ENCODE measurements around the gene SF3B5. TPM values are rescaled to one million over a fixed set of nuclear protein-coding genes. Genes with fewer than 3 reads are reported as not detected.

Gene SF3B5
- total and polyA plus RNA-seq, 9 of the 15 experiments (the other 6 are each of a cell fraction or from before 2014, with no cell fraction given) = 238 to 1,211 (median 407) TPM

DNA sequence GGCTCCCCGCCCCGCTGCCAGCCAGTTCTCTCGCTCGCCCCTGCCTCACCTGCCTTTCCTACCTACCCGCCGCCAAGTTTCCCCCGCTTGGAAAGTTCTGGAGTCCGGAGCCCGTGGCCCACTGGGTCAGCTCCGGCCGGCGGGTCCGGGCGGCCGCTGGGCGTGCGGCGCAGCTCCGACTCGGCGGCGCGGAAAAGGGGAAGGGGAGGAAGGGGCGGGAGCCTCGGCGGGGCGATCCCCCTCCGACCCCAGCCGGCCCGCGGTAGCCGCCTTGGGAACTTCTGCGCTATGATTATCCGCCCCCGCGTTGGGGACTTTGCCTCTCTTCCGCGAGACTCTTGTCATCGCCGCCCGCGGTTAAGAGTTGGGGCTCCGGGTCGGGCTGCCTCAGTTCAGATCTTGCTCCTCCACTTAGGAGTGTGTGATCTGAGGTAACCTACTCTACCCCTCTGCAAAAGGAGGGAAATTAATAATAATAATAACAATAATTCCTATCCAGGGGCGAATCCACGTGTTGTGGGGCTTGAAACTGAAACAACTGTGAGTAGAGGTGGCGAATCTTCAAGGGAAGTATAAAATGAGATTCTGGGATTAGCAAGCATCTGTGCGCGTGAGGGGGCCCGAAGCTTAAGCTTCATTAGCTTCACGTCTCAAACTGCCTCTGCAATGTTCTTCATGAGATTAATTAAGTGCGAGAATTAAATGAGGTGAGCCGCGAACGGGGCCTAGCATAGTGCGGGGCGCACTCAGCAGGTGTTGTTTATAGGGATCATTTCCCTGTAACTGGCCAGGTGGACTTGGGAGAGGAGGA, 30.8 kb downstream of the SF3B5 start (continued):
- TF ChIP-seq, protein P1, sequence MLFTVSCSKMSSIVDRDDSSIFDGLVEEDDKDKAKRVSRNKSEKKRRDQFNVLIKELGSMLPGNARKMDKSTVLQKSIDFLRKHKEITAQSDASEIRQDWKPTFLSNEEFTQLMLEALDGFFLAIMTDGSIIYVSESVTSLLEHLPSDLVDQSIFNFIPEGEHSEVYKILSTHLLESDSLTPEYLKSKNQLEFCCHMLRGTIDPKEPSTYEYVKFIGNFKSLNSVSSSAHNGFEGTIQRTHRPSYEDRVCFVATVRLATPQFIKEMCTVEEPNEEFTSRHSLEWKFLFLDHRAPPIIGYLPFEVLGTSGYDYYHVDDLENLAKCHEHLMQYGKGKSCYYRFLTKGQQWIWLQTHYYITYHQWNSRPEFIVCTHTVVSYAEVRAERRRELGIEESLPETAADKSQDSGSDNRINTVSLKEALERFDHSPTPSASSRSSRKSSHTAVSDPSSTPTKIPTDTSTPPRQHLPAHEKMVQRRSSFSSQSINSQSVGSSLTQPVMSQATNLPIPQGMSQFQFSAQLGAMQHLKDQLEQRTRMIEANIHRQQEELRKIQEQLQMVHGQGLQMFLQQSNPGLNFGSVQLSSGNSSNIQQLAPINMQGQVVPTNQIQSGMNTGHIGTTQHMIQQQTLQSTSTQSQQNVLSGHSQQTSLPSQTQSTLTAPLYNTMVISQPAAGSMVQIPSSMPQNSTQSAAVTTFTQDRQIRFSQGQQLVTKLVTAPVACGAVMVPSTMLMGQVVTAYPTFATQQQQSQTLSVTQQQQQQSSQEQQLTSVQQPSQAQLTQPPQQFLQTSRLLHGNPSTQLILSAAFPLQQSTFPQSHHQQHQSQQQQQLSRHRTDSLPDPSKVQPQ (CRISPR knock-in tag; IDR thresholded peaks at IDR 0.05; ENCODE audit: borderline replicate concordance) = no peak
- TF ChIP-seq ZNF263 (CRISPR knock-in tag; IDR thresholded peaks at IDR 0.05; ENCODE audit: borderline replicate concordance) (no peak), ZNF707 (CRISPR knock-in tag; conservative IDR thresholded peaks at IDR 0.05) (no peak), MECOM (CRISPR knock-in tag; IDR thresholded peaks at IDR 0.05) (no peak), SNIP1 (IDR thresholded peaks at IDR 0.05; ENCODE audit: low read depth) (no peak), NFYB (IDR thresholded peaks at IDR 0.05; ENCODE audit: extremely low read depth, insufficient read length) (no peak), ZNF311 (CRISPR knock-in tag; IDR thresholded peaks at IDR 0.05) (no peak), TAL1 (IDR thresholded peaks at IDR 0.05) (no peak), ZNF583 (CRISPR knock-in tag; IDR thresholded peaks at IDR 0.05) (no peak), YBX1 (IDR thresholded peaks at IDR 0.05) (no peak), ERF (CRISPR knock-in tag; IDR thresholded peaks at IDR 0.05) (peak; percentile 57; the same call in 1 of the 2 replicates), ZC3H8 (IDR thresholded peaks at IDR 0.05) (no peak), RBM14 (IDR thresholded peaks at IDR 0.05; ENCODE audit: borderline replicate concordance, insufficient read depth, low read depth, low read length) (0 out of 2 replicates have a peak, but pooled peaks have one; percentile 31), POLR2A (conservative IDR thresholded peaks at IDR 0.05) (no peak)
- TF ChIP-seq, protein P2, sequence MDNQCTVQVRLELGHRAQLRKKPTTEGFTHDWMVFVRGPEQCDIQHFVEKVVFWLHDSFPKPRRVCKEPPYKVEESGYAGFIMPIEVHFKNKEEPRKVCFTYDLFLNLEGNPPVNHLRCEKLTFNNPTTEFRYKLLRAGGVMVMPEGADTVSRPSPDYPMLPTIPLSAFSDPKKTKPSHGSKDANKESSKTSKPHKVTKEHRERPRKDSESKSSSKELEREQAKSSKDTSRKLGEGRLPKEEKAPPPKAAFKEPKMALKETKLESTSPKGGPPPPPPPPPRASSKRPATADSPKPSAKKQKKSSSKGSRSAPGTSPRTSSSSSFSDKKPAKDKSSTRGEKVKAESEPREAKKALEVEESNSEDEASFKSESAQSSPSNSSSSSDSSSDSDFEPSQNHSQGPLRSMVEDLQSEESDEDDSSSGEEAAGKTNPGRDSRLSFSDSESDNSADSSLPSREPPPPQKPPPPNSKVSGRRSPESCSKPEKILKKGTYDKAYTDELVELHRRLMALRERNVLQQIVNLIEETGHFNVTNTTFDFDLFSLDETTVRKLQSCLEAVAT (IDR thresholded peaks at IDR 0.05) = no peak
- TF ChIP-seq, protein P3, sequence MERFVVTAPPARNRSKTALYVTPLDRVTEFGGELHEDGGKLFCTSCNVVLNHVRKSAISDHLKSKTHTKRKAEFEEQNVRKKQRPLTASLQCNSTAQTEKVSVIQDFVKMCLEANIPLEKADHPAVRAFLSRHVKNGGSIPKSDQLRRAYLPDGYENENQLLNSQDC (CRISPR knock-in tag; IDR thresholded peaks at IDR 0.05) = no peak
- TF ChIP-seq, protein P4, sequence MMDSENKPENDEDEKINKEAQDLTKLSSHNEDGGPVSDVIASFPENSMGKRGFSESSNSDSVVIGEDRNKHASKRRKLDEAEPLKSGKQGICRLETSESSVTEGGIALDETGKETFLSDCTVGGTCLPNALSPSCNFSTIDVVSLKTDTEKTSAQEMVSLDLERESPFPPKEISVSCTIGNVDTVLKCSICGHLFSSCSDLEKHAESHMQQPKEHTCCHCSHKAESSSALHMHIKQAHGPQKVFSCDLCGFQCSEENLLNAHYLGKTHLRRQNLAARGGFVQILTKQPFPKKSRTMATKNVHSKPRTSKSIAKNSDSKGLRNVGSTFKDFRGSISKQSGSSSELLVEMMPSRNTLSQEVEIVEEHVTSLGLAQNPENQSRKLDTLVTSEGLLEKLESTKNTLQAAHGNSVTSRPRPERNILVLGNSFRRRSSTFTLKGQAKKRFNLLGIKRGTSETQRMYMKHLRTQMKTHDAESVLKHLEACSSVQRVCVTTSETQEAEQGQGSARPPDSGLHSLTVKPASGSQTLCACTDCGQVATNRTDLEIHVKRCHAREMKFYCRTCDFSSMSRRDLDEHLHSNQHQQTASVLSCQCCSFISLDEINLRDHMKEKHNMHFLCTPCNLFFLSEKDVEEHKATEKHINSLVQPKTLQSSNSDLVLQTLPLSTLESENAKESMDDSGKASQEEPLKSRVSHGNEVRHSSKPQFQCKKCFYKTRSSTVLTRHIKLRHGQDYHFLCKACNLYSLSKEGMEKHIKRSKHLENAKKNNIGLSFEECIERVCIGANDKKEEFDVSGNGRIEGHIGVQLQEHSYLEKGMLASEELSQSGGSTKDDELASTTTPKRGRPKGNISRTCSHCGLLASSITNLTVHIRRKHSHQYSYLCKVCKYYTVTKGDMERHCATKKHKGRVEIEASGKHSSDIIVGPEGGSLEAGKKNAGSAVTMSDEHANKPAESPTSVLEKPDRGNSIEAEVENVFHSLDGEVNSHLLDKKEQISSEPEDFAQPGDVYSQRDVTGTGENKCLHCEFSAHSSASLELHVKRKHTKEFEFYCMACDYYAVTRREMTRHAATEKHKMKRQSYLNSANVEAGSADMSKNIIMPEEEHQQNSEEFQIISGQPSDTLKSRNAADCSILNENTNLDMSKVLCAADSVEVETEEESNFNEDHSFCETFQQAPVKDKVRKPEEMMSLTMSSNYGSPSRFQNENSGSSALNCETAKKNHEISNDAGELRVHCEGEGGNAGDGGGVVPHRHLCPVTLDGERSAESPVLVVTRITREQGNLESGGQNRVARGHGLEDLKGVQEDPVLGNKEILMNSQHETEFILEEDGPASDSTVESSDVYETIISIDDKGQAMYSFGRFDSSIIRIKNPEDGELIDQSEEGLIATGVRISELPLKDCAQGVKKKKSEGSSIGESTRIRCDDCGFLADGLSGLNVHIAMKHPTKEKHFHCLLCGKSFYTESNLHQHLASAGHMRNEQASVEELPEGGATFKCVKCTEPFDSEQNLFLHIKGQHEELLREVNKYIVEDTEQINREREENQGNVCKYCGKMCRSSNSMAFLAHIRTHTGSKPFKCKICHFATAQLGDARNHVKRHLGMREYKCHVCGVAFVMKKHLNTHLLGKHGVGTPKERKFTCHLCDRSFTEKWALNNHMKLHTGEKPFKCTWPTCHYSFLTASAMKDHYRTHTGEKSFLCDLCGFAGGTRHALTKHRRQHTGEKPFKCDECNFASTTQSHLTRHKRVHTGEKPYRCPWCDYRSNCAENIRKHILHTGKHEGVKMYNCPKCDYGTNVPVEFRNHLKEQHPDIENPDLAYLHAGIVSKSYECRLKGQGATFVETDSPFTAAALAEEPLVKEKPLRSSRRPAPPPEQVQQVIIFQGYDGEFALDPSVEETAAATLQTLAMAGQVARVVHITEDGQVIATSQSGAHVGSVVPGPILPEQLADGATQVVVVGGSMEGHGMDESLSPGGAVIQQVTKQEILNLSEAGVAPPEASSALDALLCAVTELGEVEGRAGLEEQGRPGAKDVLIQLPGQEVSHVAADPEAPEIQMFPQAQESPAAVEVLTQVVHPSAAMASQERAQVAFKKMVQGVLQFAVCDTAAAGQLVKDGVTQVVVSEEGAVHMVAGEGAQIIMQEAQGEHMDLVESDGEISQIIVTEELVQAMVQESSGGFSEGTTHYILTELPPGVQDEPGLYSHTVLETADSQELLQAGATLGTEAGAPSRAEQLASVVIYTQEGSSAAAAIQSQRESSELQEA (IDR thresholded peaks at IDR 0.05; ENCODE audit: low read depth) = no peak
